H1 (cell line): ENCODE data around the gene QDPR. TPM values are rescaled to one million over a fixed set of nuclear protein-coding genes. Genes with fewer than 3 reads are reported as not detected.
A peak's percentile ranks its signal among the peaks of the same experiment; 100 is the strongest.

Experiments used
- CTCF ChIA-PET: fragments of 300-600 bp; sonication (Branson Sonifier 250); formaldehyde crosslinking; loops from one replicate; lab custom pipeline; 2021; ENCODE audit not compliant: partially characterized antibody; lab: Charles Lee
- POLR2A ChIA-PET: fragments of 300-600 bp; sonication (Branson Sonifier 250); formaldehyde crosslinking; loops from one replicate; lab custom pipeline; 2021; ENCODE audit warnings: inconsistent platforms; ENCODE audit not compliant: partially characterized antibody; lab: Charles Lee
- DNase-seq, 2 experiments: peaks; one replicate each; pipeline versions ENCODE4 v3.0.0 to v3.0.0-alpha.2; 2010 to 2022; ENCODE audit warnings: low spot score in 2 of 2, low read depth in 1 of 2, mixed read lengths in 1 of 2
- FAIRE-seq: peaks from 2 replicates; lab custom pipeline; 2011; peaks lifted over from hg19 to GRCh38; lab: Jason Lieb, UNC
- H2AFZ ChIP-seq: 2 replicates; pipeline ENCODE4 v1.8.1; 2012; ENCODE audit warnings: low read length, inconsistent platforms
- H2AK5ac ChIP-seq: 2 replicates; pipeline ENCODE4 v1.6.1; 2013; ENCODE audit warnings: low read depth, low read length
- H2BK120ac ChIP-seq: replicated peaks from 2 replicates; pipeline ENCODE3; 2013; ENCODE audit warnings: low read depth, low read length, inconsistent platforms
- H2BK12ac ChIP-seq: 2 replicates; pipeline ENCODE4 v1.6.1; 2013; ENCODE audit warnings: low read depth, low read length
- H2BK15ac ChIP-seq: 2 replicates; pipeline ENCODE4 v1.6.1; 2013; ENCODE audit warnings: low read length
- H2BK20ac ChIP-seq: 2 replicates; pipeline ENCODE4 v1.6.1; 2013; ENCODE audit warnings: low read length
- H2BK5ac ChIP-seq: 2 replicates; pipeline ENCODE4 v1.6.1; 2013; ENCODE audit warnings: low read depth, low read length
- H3K14ac ChIP-seq: 2 replicates; pipeline ENCODE4 v1.6.1; 2013; ENCODE audit warnings: inconsistent platforms; ENCODE audit not compliant: insufficient read length
- H3K18ac ChIP-seq: 2 replicates; pipeline ENCODE4 v1.6.1; 2013; ENCODE audit warnings: low read length; ENCODE audit errors: extremely low read depth
- H3K23ac ChIP-seq: 2 replicates; pipeline ENCODE4 v1.6.1; 2013; ENCODE audit warnings: inconsistent platforms; ENCODE audit not compliant: insufficient read length
- H3K23me2 ChIP-seq: 2 replicates; pipeline ENCODE4 v1.6.1; 2013; ENCODE audit warnings: low read depth, low read length
- H3K27ac ChIP-seq: 2 replicates; pipeline ENCODE4 v1.6.1; 2011; ENCODE audit warnings: low read depth, low read length, inconsistent platforms
- H3K27me3 ChIP-seq, 4 experiments: replicated peaks in 1 of 4; 1 replicate in 1 of 4; 2 replicates in 3 of 4; pipeline versions ENCODE4 v1.6.1 to v1.8.1; 2011 to 2013; ENCODE audit warnings: low read length in 3 of 4, mild to moderate bottlenecking in 3 of 4, inconsistent platforms in 2 of 4, mixed read lengths in 2 of 4, moderate library complexity in 1 of 4; ENCODE audit not compliant: control insufficient read depth in 3 of 4, insufficient read depth in 3 of 4; ENCODE audit errors: extremely low read depth in 1 of 4
- H3K36me3 ChIP-seq, 4 experiments: 2 replicates each; pipeline versions ENCODE4 v1.6.1 to v1.8.1; 2011 to 2013; ENCODE audit warnings: mild to moderate bottlenecking in 4 of 4, low read length in 3 of 4, moderate library complexity in 2 of 4, control low read depth in 1 of 4, inconsistent platforms in 1 of 4; ENCODE audit not compliant: insufficient read depth in 4 of 4, control insufficient read depth in 2 of 4
- H3K4ac ChIP-seq: replicated peaks from 2 replicates; pipeline ENCODE3; 2013; ENCODE audit warnings: low read length, low read depth, mixed read lengths, inconsistent platforms; ENCODE audit not compliant: insufficient read length
- H3K4me1 ChIP-seq, 4 experiments: replicated peaks in 1 of 4; 1 replicate in 1 of 4; 2 replicates in 3 of 4; pipeline versions ENCODE4 v1.6.1 to v1.8.1; 2011 to 2013; ENCODE audit warnings: low read length in 3 of 4, inconsistent platforms in 2 of 4, mixed read lengths in 1 of 4; ENCODE audit not compliant: insufficient read depth in 4 of 4, control insufficient read depth in 3 of 4
- H3K4me2 ChIP-seq, 2 experiments: 2 replicates each; pipeline versions ENCODE4 v1.6.1 to v1.8.1; 2011 to 2013; ENCODE audit warnings: low read depth in 2 of 2, low read length in 2 of 2, control low read depth in 1 of 2, inconsistent platforms in 1 of 2, mild to moderate bottlenecking in 1 of 2; ENCODE audit not compliant: insufficient read depth in 1 of 2
- H3K4me3 ChIP-seq, 4 experiments: fragments of 200-600, 300-600 bp in 1 of 4; sonication (generic), shearing (Covaris generic), sonication (Bioruptor Twin) in 1 of 4; 2 replicates each; pipeline versions ENCODE4 v1.5.1 to v1.8.1; 2011 to 2016; ENCODE audit warnings: low read length in 4 of 4, low read depth in 3 of 4, control low read depth in 2 of 4, inconsistent platforms in 2 of 4, mild to moderate bottlenecking in 2 of 4, mixed read lengths in 1 of 4, moderate library complexity in 1 of 4; ENCODE audit not compliant: insufficient read depth in 2 of 4; ENCODE audit errors: extremely low read depth in 1 of 4
- H3K56ac ChIP-seq: replicated peaks from 2 replicates; pipeline ENCODE3; 2013; ENCODE audit warnings: low read depth, mild to moderate bottlenecking, mixed read lengths, low read length, inconsistent platforms; ENCODE audit not compliant: insufficient read length
- H3K79me1 ChIP-seq: 2 replicates; pipeline ENCODE4 v1.6.1; 2013; ENCODE audit warnings: low read depth, low read length, control low read depth
- H3K79me2 ChIP-seq, 2 experiments: 2 replicates each; pipeline versions ENCODE4 v1.6.1 to v1.8.1; 2012 to 2013; ENCODE audit warnings: low read length in 2 of 2, mild to moderate bottlenecking in 2 of 2, inconsistent platforms in 1 of 2; ENCODE audit not compliant: insufficient read depth in 2 of 2, control insufficient read depth in 1 of 2
- H3K9ac ChIP-seq, 4 experiments: replicated peaks in 1 of 4; 1 replicate in 1 of 4; 2 replicates in 3 of 4; pipeline versions ENCODE4 v1.6.1 to v1.8.1; 2011 to 2013; ENCODE audit warnings: low read depth in 3 of 4, low read length in 3 of 4, control low read depth in 2 of 4, mild to moderate bottlenecking in 2 of 4, moderate library complexity in 2 of 4, inconsistent platforms in 1 of 4; ENCODE audit errors: extremely low read depth in 1 of 4
- H3K9me3 ChIP-seq, 2 experiments: 2 replicates each; pipeline versions ENCODE4 v1.6.1 to v1.8.1; 2012 to 2013; ENCODE audit warnings: mild to moderate bottlenecking in 2 of 2, moderate library complexity in 2 of 2, control low read depth in 1 of 2, inconsistent platforms in 1 of 2, low read depth in 1 of 2, low read length in 1 of 2, mixed read lengths in 1 of 2; ENCODE audit not compliant: insufficient read depth in 2 of 2
- H4K20me1 ChIP-seq, 2 experiments: replicated peaks in 1 of 2; 2 replicates each; pipeline versions ENCODE3 to v1.8.1; 2011 to 2013; ENCODE audit warnings: inconsistent platforms in 2 of 2, low read length in 2 of 2, mild to moderate bottlenecking in 1 of 2; ENCODE audit not compliant: insufficient read depth in 2 of 2, control insufficient read depth in 1 of 2
- H4K5ac ChIP-seq: 2 replicates; pipeline ENCODE4 v1.6.1; 2013; ENCODE audit warnings: low read length, low read depth, mixed read lengths, inconsistent platforms; ENCODE audit not compliant: insufficient read length
- H4K8ac ChIP-seq: 2 replicates; pipeline ENCODE4 v1.8.0; 2013; ENCODE audit warnings: mild to moderate bottlenecking, moderate library complexity, low read length, inconsistent platforms; ENCODE audit not compliant: insufficient read depth; ENCODE audit errors: extremely low read depth
- H4K91ac ChIP-seq: replicated peaks from 2 replicates; pipeline ENCODE3; 2013; ENCODE audit warnings: low read length, mixed read lengths, inconsistent platforms; ENCODE audit not compliant: insufficient read length
- BACH1 ChIP-seq: IDR thresholded peaks from 2 replicates; pipeline ENCODE4 v1.6.1; 2012; ENCODE audit warnings: low read length, improper control_type of control experiment
- CBX5 ChIP-seq: fragments of 300-800, 300-1000 bp; sonication (generic); IDR thresholded peaks from 2 replicates; pipeline ENCODE4 v1.7.1; 2016; ENCODE audit warnings: antibody characterized with exemption, low read length, low read depth
- CBX8 ChIP-seq: fragments of 300-800, 300-1000 bp; sonication (generic); IDR thresholded peaks from 2 replicates; pipeline ENCODE4 v1.7.1; 2016; ENCODE audit warnings: low read depth, low read length, borderline replicate concordance
- RBBP5 ChIP-seq: IDR thresholded peaks from 2 replicates; pipeline ENCODE4 v1.7.1; 2012; ENCODE audit warnings: low read depth, mild to moderate bottlenecking, inconsistent platforms, low read length, moderate library complexity, borderline replicate concordance
- TBP ChIP-seq: IDR thresholded peaks from 2 replicates; pipeline ENCODE4 v1.6.1; 2011; ENCODE audit warnings: low read depth, low read length, improper control_type of control experiment
- TEAD4 ChIP-seq: IDR thresholded peaks from 2 replicates; pipeline ENCODE4 v1.6.1; 2012; ENCODE audit warnings: low read depth, low read length, inconsistent platforms, mixed read lengths
- ZNF274 ChIP-seq: IDR thresholded peaks from 2 replicates; pipeline ENCODE4 v1.7.0; 2012; ENCODE audit warnings: low read length, borderline replicate concordance; ENCODE audit errors: extremely low read depth
- WGBS, 2 experiments: shearing (Covaris generic) in 1 of 2; methylation state at CpG; one replicate each; pipeline versions ENCODE4 v1.1.6 to v1.1.7; 2013 to 2015; ENCODE audit warnings: low lambda C conversion rate in 2 of 2, mixed read lengths in 2 of 2, inconsistent platforms in 1 of 2, low coverage in 1 of 2, missing lambda C conversion rate in 1 of 2; ENCODE audit not compliant: insufficient replicate concordance in 2 of 2, insufficient coverage in 1 of 2, insufficient read length in 1 of 2; ENCODE audit errors: extremely low coverage in 1 of 2, missing lambda C conversion rate in 1 of 2; 5-methylcytosine and 5-hydroxymethylcytosine counted together
- polyA plus RNA-seq, 7 experiments: library from polyadenylated mRNA; depleted of rRNA in 3 of 7; stranded (reverse) in 5 of 7; unstranded in 2 of 7; fragments of >200 nt in 5 of 7; fragments of 200-250 nt in 2 of 7; gene quantifications; 1 replicate in 5 of 7; 2 replicates in 1 of 7; 4 replicates in 1 of 7; pipeline versions ENCODE4 v1.2.1 to v1.2.3, GENCODE V29; 2011 to 2013; ENCODE audit warnings: missing spikeins in 2 of 7, mixed read lengths in 2 of 7
- total RNA-seq: library from RNA; stranded (reverse); fragmentation: NEBNext Ultra II Directional; extraction: Animal tissue kit (Norgen Biotek cat#: 25700); gene quantifications from 2 replicates; pipeline ENCODE4 v1.2.1, GENCODE V29; 2021

The QDPR gene
- total and polyA plus RNA-seq, 2 of the 8 experiments (the other 6 are each of a cell fraction or from before 2014, with no cell fraction given): 33.6 to 35.9 TPM

DNA sequence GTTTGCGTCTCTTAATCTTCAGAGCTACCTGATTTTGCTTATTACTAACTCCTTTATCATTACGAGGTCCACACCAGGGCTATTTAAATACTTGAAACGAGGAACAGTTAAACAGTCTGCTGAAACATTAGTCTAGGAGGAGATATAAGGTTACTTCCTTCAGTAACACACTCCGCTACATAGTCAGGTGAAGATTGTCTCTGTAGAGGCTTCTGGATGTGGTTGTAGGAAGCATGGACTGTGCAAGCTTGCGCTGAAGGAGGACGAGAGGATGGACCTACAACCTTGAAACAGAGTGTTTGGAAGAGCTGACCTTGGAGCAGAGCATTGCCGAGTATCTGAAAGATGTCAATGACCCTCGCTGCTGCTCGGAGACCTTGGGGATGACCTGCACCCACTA lies 3.0 kb upstream of the QDPR start, which contains the start of gene CLRN2:
CLRN2 (plus strand) TSS at position 301 of the 400 bp plus-strand sequence. CDS start 102 bp downstream, outside the sequence.
- Histone ChIP-seq H3K23ac (no peak within 1 kb of the TSS), H2BK12ac (no peak within 1 kb of the TSS), H3K14ac (no peak within 1 kb of the TSS), H3K9me3 (no peaks in the 10 kb centered on the region), H4K20me1 (peaks cover 0 to 2% of the 10 kb centered on the region in 2 experiments), H4K8ac (no peak within 1 kb of the TSS; the same call in 1 of the 2 replicates), H3K27me3 (peaks cover 0 to 4% (median 0%) of the 10 kb centered on the region in 4 experiments; a peak in 3 of 7 replicates), H3K27ac (no peak within 1 kb of the TSS), H2BK15ac (0 out of 2 replicates have a peak within 1 kb of the TSS, but pooled peaks have one; percentile 40), H3K18ac (no peak within 1 kb of the TSS), H2AFZ (no peak within 1 kb of the TSS), H4K5ac (no peak within 1 kb of the TSS), H4K91ac (no peak within 1 kb of the TSS), H2BK120ac (no peak within 1 kb of the TSS), H2BK5ac (no peak within 1 kb of the TSS), H3K4me3 (no peak within 1 kb of the TSS), H3K36me3 (no peaks in the 10 kb centered on the region), H3K79me2 (no peaks in the 10 kb centered on the region), H3K9ac (no peak within 1 kb of the TSS), H3K23me2 (peaks cover 5% of the 10 kb centered on the region; the same call in 1 of the 2 replicates), H2AK5ac (no peak within 1 kb of the TSS), H3K4ac (no peak within 1 kb of the TSS), H3K4me2 (no peak within 1 kb of the TSS), H2BK20ac (no peak within 1 kb of the TSS; the same call in 1 of the 2 replicates), H3K4me1 (peaks cover 5 to 9% (median 7%) of the 10 kb centered on the region in 4 experiments), H3K79me1 (no peaks in the 10 kb centered on the region), H3K56ac (no peak within 1 kb of the TSS)
- CTCF ChIA-PET: no interaction called here
- DNase-seq (no peak), FAIRE-seq (no peak)
- POLR2A ChIA-PET: no interaction called here
- TF ChIP-seq ZNF274 (no peak), TEAD4 (no peak), CBX5 (no peak), CBX8 (no peak), BACH1 (no peak), TBP (no peak), RBBP5 (no peak)
- WGBS, 2 experiments: 86% methylated on average over 9 of the region's 9 CpGs; no CpG with 5 or more reads in 1 of the 2 experiments
